GOT3 (cell line): ENCODE results near the gene PBRM1.
A peak's percentile ranks its signal among the peaks of the same experiment; 100 is the strongest.
"Not testable (repeated sequence)": the region's sequence is repeated elsewhere in the genome, so short reads cannot be mapped to it uniquely, and the experiment has no call there.

ENCODE experiments used
- DNase-seq: peaks from one replicate; lab custom pipeline; 2025; ENCODE audit warnings: mixed read lengths; lab: John Stamatoyannopoulos, UW

PBRM1 gene

DNA sequence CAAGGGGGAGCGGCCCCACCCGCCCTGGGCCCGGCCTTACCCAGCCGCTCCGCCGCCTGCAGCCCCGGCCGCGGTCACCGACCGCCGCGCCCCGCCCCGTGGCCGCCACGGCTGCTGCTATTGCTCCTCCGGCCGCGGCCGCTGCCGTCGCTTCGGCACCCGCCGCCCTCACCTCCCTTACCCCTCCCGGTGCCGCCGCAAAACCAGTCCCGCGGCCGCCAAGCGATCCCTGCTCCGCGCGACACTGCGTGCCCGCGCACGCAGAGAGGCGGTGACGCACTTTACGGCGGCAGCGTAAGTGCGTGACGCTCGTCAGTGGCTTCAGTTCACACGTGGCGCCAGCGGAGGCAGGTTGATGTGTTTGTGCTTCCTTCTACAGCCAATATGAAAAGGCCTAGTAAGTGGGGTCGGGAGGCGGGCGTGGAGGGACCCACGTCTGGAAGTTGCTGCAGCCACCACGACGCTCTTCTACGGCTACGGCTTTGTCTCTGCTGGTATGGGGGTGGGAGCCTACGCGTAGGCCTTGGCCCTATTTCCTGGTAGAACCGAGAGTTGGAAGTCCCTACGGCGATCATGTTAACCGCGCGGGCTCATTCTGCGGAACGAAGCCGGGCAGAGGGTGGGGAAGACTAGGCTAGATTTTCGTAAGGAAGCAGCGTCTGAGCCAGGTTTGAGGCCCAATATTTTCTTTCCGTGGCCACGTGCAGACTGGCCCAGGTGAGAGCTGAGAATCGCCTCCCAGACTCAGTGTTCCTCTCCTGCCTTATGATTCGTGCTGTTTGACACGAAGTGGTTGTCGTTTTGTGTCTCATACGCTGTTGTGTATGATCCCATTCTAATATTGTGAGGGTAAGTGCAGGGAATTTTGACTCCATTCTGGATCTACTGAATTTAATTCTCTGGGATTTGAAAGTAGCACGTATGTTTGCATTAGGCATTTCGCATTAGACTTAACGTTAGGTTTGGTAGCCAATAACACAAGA lies at the start of gene PBRM1, which contains the start of gene GNL3:
TSS of gene PBRM1 (minus strand) at position 205 of the 983 bp plus-strand sequence.
TSS of gene GNL3 (plus strand) at position 324 of the 983 bp plus-strand sequence. CDS start at position 385, 61 bp downstream.
- DNase-seq = peak; percentile 79

DNA sequence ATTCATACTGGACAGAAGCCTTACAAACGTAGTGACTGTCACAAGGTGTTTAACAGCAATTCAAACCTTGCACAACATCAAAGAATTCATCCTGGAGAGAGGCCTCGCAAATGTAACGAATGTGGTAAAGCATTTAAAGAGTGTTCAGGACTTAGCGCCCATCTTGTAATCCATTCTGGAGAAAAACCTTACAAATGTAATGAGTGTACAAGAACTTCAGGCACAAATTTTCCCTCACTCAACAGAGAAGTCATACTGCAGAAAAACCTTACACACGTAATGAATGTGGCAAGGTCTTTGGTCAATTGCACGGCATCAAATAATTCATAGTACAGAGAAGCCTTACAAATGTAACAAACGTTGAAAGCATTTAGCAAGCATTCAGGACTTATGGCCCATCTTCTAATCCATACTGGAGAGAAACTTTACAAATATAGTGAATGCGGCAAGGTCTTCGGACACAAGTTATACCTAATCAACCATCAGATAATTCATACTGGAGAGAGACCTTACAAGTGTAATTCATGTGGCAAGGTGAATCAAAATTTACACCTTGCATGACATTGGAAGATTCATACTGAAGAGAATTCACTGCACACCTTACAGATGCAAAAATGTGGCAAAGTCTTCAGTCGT lies 47.7 kb upstream of the PBRM1 start:
- DNase-seq = no peak

- no peak for DNase-seq
Observed at GRCh38 chr3:52731590-52731989, 45.9 kb upstream of the PBRM1 start.

GRCh38 chr3:52730681-52731080 lies 45.0 kb upstream of the PBRM1 start:
- no peak for DNase-seq

DNA sequence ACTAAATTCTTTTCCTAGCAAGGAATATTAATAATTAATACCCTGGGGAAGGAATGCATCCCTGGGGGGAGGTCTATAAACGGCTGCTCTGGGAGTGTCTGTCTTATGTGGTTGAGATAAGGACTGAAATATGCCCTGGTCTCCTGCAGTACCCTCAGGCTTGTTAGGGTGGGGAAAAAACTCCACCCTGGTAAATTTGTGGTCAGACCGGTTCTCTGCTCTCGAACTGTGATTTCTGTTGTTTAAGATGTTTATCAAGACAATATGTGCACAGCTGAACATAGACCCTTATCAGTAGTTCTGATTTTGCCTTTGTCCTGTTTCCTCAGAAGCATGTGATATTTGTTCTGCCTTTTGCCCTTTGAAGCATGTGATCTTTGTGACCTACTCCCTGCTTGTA lies 43.0 kb upstream of the PBRM1 start:
- not testable (repeated sequence) for DNase-seq

DNA sequence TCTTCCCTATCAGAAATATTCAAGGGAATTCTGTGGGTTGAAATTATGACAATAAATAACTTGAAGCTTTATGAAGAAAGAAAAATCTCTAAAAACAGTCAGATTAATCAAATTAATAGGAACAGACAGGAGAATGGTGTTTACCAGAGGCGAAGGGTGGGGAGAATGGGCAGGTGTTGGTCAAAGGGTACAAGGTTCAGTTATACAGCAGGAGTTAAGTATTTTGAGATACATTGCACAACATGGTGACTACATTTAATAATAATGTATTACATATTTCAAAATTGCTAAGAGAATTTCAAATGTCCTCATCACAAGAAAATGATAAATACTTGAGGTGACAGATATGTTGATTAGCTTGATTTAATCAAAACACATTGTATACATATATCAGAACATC lies 38.8 kb upstream of the PBRM1 start:
- DNase-seq = no peak

DNA sequence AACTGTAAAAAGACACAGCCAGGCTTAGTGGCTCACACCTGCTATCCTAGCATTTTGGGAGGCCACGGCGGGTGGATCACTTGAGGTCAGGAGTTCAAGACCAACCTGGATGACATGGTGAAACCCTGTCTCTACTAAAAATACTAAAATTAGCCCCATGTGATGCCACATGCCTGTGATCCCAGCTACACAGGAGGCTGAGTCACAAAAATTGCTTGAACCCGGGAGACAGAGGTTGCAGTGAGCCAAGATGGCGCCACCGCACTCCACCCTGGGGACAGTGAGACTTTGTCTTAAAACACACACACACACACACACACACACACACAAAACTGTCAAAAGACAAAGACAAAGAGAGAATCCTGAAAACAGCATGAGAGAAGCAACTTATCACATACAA lies 38.2 kb upstream of the PBRM1 start:
- no peak for DNase-seq

- no peak for DNase-seq
Observed at GRCh38 chr3:52722491-52722890, 36.8 kb upstream of the PBRM1 start.

DNA sequence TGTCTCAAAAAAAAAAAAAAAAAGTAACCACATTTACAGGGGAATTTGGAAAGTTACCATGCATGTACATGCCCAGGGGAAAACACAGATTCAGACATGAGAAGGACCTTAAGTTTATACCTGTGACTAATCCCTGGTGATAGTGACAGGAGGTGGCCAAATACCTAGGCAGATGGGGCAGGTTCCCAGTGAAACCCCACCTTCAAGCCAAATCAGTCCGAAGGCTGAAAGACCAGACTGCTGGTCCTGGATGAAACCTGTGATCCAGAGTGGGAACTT lies 36.0 kb upstream of the PBRM1 start:
- no peak for DNase-seq

GRCh38 chr3:52721002-52721729 lies 35.5 kb upstream of the PBRM1 start:
- DNase-seq = no peak

DNA sequence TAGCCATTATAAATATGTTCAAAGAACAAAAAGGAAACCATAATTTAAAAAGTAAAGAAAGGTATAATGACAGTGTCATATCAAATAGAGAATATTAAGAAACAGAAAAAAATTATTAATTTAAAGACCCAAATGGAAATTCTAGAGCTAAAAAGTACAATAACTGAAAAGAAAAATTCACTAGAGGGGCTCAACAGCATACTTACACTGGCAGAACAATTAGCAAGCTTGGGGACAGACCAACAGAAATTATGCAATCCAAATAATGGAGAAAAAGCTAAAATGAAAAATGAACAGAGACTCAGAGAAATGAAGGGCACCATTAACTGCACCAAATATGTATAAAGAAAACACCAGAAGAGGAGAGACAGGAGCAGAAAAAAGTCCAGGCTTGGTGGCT lies 33.9 kb upstream of the PBRM1 start:
- DNase-seq = no peak

- no peak for DNase-seq
Observed at GRCh38 chr3:52715714-52716305, 30.1 kb upstream of the PBRM1 start.

- no peak for DNase-seq
Observed at GRCh38 chr3:52714335-52715302, 28.9 kb upstream of the PBRM1 start.

GRCh38 chr3:52712291-52713212 lies 26.8 kb upstream of the PBRM1 start:
- DNase-seq = no peak

DNA sequence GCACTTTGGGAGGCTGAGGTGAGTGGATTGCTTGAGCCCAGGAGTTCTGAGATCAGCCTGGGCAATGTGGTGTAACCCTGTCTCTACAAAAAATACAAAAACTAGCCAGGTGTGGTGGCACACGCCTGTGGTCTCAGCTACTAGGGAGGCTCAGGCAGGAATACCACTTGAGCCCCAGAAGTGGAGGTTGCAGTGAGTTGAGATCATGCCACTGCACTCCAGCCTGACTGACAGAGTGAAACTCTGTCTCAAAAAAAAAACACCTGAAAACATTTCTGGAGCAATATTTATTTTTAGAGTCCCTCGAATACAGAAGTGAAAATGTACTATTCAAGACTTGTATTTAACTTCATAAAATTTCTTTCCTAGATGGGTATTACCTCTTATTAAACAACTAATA lies 24.8 kb upstream of the PBRM1 start:
- no peak for DNase-seq

- no peak for DNase-seq
Observed at GRCh38 chr3:52707585-52707984, 21.9 kb upstream of the PBRM1 start.

DNA sequence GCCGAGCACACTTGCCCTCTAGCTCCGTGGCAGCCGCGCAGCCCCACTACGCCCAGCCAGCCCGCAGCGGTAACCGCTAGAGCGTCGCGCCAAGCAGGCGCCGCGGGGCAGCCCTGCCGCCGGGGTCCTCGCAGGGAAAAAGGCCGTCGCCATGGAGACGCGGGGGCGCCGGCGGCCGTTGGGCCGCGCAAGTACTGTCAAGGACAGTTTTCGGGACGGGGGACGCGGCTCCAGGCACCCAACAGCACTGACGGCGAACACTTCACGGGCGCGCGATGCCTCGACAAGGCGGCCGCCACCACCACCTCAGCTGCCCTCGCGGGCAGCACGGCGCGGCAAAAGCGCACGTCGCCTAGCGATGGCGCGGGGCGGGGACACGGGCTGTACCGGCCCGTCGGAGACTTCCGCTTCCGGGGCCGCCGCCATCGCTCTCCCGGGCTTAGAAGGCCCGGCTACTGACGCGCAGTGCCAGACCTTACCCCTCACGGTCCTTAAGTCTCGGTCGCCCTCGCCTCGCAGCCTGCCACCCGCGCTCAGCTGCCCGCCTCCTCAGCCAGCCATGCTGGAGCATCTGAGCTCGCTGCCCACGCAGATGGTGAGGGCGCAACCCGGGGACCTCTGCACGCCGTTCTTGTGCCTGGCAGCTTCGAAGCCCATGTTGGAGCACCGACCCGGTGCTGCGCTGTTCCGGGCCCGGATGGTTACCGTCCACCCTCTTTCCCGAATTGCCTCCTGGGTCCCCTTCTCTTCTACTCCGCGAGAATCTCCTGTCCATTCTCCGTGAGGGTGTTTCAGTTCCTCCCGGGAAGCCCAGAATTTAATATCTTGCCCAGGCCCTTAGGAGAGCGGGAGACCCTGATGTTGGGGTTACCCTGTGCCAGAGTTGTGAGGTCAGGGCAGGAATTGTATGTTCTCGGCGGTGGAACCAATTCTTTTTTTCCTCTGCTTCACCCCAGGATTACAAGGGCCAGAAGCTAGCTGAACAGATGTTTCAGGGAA lies 20.3 kb upstream of the PBRM1 start, which contains the start of the genes GLT8D1 and SPCS1:
TSS of gene GLT8D1 (minus strand) at position 104 of the 999 bp plus-strand sequence. CDS start 5,331 bp downstream, outside the sequence.
TSS of gene SPCS1 (plus strand) at position 419 of the 999 bp plus-strand sequence. CDS start at position 560, 141 bp downstream.
- peak; percentile 86 for DNase-seq

GRCh38 chr3:52705438-52705687 lies 19.6 kb upstream of the PBRM1 start:
- peak; percentile 73 for DNase-seq
